Embryonic facial prominence (tissue), 1 donor: ENCODE results near the gene AP2A2.

Experiments used
- DNase-seq: peaks from one replicate; pipeline ENCODE4 v3.0.0-alpha.2; 2016; ENCODE audit errors: extremely low spot score

The AP2A2 gene

DNA sequence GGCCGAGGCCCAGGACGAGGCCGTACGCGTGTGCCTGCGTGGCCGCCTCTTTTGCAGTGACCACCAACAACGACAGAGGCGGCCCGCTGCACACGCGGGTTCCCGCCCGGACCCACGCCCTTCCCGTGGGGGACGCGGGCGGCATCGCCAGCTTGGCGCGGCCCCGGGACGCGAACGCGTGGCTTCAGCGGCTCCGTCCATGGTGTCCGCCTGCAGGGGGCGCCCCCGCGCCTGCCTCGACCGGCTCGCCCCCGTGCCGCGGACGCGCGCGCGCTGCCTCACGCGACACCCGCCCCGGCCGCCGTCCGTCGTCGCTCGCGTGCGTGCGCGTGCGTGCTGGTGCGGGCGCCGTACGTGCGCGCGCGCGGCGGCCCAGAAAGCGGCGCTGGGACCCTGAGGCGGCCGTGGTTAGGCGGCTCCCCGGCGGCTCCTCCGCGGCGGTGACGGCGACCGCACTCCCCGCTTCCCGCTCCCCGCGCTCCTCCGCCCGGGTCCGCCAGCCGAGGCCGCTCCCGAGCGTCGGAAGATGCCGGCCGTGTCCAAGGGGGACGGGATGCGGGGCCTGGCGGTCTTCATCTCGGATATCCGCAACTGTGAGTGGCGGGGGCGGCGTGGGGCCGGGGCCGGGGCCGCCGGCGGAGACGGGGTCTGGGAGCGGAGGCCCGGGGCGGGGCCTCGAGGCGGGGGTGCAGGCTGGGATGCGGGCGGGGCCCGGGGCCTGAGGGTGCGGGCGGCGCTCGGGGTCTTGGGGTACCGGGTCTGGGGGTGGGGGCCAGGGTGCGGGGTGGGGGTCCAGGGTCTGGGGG is at the start of gene AP2A2:
AP2A2 (plus strand) TSS at position 375 of the 806 bp plus-strand sequence; CDS start at position 527, 152 bp downstream.
- peak; percentile 78 for DNase-seq

DNA sequence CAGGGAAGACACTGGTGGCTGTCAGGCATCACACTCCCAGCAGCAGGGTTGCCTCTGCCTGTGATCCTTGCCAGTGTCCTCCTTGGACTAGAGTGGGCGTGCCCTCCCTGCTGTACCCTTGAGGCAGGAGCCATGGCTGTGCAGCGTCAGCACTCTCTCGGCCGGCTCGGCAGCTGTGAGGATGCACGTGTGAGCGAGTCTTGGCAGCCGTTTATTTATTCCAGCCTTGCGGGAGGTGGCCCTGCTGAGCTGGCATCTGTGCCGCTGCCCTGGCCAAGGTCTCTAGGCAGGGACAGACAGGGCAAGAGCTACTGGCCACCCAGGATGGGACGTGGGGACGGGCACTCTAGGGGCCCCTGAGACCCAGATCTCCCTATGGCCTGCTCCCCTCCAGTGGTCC is 49.1 kb upstream of the AP2A2 start:
- no peak for DNase-seq

DNA sequence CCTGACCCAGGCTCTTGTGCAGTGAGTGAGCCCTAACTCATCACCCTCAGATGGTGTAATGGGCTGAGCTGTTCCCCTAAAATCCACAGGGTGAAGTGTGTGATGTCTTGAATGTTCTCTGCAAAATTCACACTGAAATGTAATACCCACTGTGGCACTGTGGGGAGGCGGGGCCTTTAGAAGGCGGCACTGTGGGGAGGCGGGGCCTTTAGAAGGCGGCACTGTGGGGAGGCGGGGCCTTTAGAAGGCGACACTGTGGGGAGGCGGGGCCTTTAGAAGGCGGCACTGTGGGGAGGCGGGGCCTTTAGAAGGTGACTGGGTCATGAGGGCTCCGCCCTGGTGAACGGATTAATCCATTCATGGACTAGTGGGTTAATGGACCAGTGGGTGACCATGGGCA is 48.1 kb upstream of the AP2A2 start:
- no peak for DNase-seq

DNA sequence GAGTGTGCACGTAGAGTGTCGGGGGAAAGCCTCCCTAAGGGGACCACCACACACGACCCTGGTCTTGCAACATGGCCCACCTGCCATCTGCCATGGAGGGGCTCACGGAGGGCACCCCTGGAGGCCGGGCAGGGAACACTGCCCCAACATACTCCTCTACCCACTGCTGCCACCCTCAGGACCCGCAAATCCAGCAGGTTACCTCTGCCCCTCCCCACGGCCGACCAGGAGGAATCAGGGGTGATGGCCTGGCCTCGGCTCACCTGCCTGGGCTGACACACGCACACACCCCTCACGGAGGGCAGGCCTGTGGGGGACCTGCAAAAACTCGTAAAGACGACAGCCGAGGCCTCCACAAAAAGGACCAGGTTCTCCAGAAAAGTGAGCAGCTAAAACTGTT is 45.2 kb upstream of the AP2A2 start:
- no peak for DNase-seq

DNA sequence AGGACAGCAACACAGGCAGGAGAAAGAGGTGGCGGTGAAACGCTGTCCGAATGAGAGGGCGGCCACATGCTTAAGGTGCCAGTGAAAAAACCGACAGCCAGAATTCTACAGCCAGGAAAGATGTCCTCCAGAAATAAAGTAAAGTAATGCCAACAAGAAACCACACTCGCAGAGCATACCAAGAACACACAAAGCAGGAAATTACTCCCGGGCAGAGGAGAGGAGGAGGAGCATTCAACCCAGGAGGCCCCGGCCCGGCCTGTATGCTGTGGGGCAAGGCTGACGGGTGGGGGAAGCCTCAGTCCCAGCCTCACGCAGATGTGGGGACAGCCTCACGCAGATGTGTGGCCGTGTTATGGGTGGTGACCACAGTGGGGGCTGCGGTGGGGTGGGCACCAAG is 43.1 kb upstream of the AP2A2 start:
- DNase-seq: no peak

DNA sequence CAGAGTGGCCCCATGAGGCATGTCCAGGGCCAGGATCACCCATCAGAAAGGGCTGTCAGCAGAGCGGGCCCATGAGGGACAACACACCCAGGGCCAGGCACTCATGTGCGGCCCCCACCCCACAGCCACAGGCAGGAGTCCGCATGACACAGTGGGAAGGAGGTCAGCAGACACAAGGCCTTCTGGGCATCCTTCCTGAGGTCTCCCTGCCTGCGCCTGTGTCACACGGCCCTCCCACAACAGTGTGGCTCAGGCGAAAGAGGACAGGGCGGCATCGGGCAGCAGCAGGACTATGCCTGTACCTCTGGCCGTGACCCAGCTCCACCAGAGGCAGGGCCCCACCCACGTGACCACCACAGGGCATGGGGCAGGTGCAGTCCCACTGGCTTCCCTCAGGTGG is 42.1 kb upstream of the AP2A2 start:
- no peak for DNase-seq

DNA sequence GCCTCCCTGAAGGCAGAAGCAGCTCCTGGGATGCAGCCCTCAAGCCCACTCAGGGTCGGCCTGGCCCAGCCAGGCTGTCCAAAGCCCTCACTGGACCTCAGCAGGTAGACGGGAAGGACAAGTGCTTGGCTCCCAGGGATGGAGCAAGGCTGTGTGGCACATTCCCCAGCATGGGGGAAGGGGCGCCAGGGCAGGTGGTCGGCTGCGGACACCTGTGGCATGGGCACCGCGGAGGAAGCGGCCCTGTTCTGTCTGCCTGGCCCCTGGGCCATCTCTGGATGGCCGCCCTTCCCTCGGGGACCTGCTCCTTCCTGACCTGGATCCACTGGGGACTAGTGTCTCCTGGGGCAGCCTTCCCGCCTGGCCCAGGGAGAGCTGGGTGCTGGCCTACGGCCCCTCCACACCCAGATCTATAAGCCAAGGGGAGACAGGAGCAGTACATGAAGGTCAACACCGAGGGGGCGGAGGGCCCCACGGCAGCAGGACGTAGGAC is 41.0 kb upstream of the AP2A2 start:
- DNase-seq: no peak

DNA sequence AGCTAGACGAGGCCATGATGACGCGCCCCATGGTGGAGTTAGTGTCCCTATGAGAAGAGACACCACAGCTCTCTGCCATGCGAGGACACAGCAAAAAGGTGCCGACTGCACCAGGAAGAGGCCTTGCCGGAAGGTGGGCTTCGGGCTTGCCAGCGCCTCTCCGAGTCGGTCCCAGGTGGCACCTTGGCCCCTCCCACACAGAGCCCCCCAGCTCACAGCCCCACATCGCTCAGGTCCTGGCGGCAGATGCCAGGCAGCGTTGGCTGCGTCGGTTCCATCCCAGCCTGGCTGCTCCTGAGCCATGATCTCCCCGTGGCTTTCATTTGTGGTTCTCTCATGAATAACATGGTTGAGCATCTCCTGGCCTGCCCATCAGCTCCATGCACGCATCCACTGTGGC is 39.1 kb upstream of the AP2A2 start:
- DNase-seq: no peak

DNA sequence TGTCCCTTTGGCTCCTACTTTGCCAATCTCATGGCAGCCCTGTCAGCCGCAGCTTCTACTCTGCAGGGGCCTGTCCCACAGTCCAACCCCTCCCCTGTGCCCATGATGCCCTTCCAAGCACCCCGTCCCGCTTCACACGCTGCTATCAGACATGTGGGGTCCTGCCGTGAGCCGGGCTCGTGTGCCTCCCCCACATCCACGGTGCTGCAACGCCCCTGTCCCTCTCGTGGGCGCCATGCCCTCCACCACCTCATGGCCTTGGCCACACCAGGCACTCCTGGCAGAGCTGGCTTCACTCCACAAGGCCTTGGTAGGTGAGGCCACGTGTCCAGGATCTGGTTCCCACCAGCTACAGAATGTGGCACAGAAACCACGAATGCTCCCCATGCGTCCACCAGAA is 38.1 kb upstream of the AP2A2 start:
- no peak for DNase-seq

DNA sequence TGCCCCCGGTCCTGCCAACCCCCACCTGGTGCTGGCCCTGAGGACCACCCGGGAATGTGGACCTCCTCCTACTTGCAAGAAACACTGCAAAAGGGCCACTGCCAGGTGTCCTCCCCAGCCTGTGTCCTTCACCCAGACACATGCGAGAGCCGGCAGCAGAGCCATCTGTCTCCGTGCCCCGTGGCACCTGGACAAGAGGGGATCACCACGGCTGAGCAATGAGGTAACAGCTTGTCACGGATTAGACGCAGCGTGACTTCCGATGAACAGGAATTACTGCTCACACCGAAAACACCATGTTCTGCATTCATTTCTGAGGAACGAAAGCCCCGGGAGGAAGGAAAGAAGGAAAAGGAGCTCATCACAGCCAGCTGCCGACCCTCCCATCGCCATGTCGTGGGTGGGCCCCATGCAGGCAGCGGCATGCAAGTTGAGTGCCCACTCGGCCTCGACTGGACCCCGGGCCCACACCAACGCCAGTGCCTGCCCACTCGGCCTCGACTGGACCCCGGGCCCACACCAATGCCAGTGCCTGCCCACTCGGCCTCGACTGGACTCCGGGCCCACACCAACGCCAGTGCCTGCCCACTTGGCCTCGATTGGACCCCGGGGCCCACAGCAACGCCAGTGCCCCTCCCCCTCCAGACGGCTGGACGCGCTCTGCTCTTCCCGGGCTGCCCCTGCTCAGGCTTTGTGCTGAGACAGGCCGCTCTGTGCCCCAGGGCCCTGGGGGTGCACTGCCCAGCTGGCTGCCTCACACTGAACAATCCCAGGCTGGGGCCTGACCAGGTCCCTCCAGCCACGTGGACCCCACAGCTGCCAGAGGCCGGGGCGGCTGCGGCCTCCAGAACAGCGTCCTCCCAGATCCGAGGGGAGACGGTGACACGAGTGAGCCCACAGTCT is 37.1 kb upstream of the AP2A2 start:
- DNase-seq: no peak

DNA sequence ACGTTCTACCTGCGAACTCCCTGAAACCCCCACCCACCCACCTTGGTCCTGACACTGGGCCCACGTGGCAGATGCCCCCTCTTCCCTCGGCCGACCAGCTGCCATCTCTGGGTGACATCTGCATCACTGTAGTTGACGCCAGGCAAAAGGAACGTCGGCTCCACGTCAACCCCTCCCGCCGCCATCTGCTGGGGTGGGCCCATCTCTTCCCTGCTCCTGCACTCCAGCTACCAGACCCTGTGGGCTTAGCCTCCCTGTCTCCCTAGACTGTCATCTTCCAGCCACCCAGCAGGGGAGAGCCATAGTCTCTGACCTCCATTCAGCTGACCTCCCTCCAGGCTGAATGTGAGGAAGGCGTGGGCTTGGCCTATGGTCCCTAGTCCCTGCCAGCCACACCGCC is 36.4 kb upstream of the AP2A2 start:
- no peak for DNase-seq

DNA sequence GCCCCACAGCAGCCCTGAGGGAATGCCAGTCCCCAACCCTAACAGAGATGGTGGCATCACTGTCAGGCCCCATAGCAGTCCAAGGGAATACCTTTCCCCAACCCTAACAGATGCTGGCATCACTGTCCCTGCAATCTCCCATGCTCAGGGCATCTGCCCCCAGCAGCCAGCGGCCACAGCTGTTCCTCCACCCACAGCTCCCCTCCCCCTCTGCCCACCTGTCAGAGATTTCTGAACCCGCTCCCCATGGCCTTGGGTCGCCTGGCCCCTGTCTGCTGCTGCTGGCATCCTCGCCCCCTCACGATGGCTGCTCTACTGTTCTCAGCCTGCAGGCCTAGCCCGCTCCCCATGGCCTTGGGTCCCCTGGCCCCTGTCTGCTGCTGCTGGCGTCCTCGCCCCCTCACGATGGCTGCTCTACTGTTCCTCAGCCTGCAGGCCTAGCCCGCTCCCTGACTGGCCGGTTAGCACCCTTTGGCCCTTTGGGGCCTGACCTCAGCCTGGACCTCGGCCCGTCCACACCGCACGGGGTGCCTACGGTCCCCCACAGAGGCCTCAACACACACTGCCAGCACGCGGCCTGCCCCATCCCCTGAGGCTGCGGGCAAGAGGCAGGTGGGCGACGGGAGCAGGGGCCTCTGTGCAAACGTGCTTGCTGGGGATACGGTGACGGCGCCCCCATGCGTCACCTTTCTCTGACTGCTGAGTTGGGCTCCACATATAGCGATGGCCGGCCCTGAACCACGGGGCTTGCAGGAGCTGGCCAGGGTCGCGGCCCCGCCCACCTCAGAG is 35.8 kb upstream of the AP2A2 start:
- no peak for DNase-seq

DNA sequence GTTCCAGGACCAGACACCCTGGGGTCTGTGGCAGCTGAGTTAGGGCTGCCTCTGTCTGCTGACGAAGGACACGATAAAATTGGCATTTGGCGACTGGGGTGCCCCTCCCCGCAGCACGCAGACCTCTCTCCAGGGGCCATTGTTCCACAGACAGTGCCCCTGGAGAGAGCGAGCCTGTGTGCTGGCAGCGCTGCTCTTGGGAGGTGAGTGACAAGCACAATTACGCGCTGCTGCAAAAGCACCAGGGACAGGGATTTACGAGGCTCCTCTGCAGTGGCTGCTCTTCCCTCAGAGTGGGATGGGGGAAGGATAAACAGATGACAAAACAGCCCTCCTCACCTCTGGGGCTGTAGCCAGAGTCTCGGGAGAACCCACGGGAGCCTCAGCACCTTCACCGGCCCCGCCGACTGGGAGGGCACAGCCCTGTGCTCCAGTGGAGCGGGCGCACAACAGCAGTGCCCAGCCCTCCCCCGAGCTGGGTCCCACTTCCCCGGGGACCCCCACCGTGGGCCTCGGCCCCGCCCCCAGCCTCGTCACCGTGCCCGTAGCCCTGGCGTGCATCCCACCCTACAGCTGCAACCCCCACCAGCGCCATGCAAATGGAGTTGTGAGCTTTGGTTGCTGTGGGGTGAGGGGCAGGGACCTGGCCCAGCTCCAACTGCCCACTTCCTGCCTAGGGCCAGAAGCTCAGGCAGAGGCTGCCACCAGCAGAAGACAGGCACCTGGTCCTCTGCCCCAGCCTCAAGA is 34.7 kb upstream of the AP2A2 start:
- no peak for DNase-seq

DNA sequence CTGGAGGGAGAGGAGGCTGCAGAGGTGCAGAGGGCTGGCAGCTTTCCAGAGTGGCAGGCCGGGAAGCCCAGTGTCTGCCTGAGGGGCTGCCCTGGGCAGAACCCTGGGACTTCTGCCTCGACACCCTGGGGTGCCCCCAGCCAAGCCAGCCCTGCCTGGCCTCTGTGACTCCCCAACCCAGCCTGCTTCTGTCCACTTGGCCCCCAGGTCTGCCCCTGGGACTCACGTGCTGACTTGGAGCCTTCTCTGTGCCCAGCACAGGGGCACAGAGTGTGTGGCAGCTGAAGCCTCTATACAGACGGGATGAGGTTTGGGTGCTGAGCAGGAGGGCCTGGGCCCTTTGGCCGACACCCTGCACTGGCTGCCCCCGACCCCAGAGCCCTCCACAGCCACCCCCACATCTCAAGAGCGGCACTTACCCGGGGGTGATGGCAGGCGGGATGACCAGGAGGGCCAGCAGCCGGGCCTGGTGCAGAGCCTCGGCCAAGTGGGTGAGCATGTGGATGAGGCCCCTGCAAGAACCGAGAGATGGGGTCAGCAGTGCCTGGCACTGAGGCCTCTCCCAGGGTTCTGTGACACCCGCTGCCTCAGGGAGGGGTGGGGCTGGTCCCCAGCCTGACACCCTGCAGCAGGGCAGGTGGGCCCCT is 32.5 kb upstream of the AP2A2 start:
- DNase-seq: no peak

DNA sequence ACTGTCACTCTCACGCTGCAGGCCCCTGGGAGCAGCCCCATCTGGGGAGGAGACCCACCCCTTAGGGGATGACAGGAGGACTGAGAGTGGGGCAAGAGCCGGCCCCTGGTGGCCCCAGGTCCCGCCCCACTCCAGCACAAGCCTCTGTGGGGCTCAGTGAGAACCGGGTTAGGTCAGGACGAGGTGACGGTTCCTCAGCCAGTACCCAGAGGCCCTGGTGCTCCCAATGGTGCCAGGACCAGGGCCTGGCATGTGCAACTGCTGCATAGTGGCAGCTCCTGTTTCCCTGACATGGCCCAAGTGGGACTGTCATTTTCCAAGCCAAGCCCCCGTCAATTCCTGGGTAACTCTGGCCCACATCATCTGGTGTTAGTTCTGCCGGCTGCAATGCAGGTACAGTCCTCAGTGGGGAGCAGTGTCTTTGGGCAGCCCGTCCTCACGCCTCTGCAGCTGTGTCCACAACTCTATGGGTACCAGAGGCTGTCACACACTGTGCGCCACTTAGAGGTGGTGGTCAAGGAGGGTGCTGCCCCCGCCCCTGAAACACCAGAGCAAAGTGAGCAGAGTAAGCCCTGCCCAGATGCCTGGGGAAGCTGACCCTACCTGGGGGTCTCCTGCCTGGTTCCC is 31.0 kb upstream of the AP2A2 start:
- DNase-seq: no peak

DNA sequence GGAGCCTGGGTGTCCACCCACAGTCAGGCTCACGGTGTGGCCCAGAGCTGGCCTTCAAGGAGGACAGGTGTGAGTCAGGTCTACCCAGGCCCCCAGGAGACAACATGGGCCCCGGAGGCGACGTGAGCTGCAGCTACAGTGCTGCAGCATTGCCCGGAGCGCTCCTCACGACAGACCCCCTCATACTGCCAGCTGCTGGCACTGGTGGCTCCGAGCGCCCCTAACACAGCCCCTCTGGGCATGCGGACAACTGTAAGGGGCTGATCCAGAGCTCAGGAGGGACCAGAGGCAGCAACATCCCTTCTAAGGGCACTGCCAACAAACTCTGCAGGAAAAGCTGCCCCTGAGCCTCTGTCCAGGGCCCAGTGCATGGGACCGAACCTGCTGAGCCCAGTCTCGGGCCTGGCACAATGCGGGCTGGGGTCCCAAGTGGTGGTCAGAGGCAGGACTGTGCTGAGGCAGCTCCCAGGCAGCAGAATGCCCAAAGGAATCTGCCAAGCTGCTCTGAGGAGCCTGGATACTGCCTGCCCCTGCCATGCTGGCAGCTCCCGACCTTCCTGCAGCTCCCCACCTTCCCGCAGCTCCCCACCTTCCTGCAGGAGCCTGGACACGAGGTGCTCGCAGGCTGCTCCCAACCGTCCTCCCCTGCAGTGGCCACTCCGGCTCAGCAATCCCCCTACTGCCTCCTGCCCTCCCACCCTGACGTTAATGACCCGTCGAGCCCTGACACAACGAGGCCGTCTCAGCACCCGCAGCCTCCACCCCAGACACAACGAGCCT is 30.1 kb upstream of the AP2A2 start:
- DNase-seq: no peak

DNA sequence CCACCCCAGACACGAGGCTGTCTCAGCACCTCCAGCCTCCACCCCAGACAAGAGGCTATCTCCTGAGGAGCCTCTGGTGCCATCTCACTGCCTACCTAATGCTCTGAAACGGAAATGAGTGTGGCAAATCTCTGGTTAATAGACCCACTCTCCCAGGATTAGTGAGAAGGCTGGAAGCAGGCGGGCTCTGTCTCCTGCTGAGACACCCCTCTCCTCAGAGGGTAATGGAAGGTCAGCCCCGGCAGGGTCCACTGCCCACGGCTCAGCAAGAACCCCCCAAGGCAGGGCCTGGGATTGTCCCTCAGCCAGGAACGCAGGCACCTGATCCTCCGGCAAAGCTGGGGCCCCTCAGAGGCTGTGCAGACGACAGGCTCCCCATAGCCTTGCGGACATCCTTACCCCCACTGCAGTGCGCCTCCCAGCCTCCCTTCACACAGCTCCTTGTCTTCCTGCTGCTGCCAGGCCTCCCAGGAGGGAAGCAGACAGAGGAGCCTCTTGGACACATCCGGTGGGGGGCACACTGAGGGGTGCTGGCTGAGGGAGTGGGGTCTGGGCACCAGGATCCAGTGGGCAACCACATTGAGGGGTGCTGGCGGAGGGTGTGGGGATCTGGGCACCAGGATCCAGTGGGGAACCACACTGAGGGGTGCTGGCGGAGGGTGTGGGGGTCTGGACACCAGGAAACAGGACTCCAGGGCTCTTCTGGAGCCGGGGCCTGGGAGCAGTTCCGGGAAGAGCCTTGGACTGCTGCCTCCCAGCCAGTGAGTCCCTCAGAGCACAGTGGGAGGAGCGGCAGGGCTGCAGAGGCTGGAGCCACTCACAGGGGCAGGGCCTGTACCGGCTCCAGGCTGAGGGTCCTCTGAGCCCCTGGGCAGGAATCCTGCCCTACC is 28.2 kb upstream of the AP2A2 start:
- no peak for DNase-seq

DNA sequence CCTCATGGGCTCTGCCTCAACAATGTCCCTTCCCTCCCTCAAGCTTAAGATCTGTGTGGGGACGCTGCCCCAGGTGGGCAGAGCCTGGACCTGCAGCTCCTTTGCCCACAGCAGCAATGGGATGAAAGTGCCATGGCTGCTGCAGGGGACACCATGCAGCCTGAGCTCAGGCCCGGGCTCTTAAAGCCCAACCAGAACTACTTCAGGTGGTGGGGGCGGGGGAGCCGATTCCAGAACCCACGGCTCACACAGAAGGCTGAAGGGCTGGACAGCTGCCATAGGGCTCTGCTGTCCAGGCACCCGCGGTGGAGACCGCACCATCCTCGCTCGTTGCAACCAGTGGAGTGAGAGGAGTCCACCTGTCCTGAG is 27.5 kb upstream of the AP2A2 start:
- no peak for DNase-seq
